PFSK-1 (cell line): ENCODE results near the gene NOC2L.

Experiments used
- POLR2AphosphoS5 ChIP-seq: IDR thresholded peaks from 2 replicates; pipeline ENCODE4 v1.6.1; 2012; ENCODE audit warnings: low read depth, mild to moderate bottlenecking, control low read depth, low read length, moderate library complexity
- SIN3A ChIP-seq: IDR thresholded peaks from 2 replicates; pipeline ENCODE4 v1.6.1; 2012; ENCODE audit warnings: mild to moderate bottlenecking, low read length, moderate library complexity, borderline replicate concordance; ENCODE audit not compliant: insufficient read depth
- TF ChIP-seq, protein P1 (sequence below), 2 experiments: IDR thresholded peaks; 2 replicates each; pipeline versions ENCODE4 v1.6.1 to v1.8.0; 2011 to 2012; ENCODE audit warnings: low read depth in 2 of 2, low read length in 2 of 2, control low read depth in 1 of 2, inconsistent platforms in 1 of 2, mild to moderate bottlenecking in 1 of 2, moderate library complexity in 1 of 2; ENCODE audit not compliant: insufficient read depth in 1 of 2

DNA sequence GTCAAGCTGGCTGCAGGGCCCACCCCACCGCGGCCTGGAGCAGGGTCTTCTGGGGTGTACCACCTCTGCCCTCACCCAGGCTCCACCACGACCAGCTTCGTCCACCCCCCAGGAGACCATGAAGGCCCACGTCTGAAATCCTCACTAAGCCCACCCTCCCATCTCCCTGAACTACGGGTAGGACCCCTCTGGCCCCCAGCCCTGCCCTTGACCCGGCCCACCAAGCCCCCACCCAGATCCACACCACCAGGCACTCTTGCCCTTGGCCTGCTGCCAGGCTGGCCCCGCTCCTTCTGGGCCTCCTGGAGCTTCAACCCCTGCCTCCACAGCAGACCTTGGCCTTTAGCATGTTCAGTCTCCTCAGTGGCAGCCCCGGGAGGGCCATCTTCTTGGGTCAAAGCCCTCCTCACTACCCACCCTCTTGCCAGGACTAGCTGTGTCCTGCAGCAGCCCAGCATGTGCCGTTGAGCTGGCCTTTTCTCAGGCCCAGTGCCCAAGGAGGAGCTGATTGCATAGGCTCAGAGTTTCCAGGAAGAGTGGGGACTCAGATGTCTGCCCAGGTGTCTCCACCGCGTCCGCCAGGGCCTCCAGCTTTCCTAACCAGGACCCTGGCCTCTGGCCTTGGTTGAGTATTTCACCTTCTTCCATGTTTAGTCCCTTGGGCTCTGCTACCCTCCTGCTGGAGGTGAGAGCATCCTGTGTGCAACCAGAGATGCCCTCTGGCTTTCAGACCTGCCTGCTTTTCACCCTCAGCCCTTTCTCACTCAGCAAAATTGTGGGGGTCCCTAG is 53.1 kb downstream of the NOC2L start:
- TF ChIP-seq SIN3A (no peak), POLR2AphosphoS5 (no peak)
- TF ChIP-seq, protein P1, sequence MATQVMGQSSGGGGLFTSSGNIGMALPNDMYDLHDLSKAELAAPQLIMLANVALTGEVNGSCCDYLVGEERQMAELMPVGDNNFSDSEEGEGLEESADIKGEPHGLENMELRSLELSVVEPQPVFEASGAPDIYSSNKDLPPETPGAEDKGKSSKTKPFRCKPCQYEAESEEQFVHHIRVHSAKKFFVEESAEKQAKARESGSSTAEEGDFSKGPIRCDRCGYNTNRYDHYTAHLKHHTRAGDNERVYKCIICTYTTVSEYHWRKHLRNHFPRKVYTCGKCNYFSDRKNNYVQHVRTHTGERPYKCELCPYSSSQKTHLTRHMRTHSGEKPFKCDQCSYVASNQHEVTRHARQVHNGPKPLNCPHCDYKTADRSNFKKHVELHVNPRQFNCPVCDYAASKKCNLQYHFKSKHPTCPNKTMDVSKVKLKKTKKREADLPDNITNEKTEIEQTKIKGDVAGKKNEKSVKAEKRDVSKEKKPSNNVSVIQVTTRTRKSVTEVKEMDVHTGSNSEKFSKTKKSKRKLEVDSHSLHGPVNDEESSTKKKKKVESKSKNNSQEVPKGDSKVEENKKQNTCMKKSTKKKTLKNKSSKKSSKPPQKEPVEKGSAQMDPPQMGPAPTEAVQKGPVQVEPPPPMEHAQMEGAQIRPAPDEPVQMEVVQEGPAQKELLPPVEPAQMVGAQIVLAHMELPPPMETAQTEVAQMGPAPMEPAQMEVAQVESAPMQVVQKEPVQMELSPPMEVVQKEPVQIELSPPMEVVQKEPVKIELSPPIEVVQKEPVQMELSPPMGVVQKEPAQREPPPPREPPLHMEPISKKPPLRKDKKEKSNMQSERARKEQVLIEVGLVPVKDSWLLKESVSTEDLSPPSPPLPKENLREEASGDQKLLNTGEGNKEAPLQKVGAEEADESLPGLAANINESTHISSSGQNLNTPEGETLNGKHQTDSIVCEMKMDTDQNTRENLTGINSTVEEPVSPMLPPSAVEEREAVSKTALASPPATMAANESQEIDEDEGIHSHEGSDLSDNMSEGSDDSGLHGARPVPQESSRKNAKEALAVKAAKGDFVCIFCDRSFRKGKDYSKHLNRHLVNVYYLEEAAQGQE (IDR thresholded peaks at IDR 0.05; ENCODE audit: insufficient read depth in 1 of 2, low read depth in 2 of 2, low read length in 2 of 2) = no peak
